ENCODE results near the gene OPA3.

- no peak for TF ChIP-seq POLR2A (IDR thresholded peaks at IDR 0.05)
- TF ChIP-seq CTCF (IDR thresholded peaks at IDR 0.05), result no peak
Measured at GRCh38 chr19:45599286-45599685, 14.7 kb upstream of the OPA3 start.

Measured in heart left ventricle (tissue), 13 donors.